HEK293 (cell line): ENCODE data around the gene CENPP.
A peak's percentile ranks its signal among the peaks of the same experiment; 100 is the strongest.

Experiments used
- CTCF ChIA-PET: fragments of 350-600 bp; formaldehyde crosslinking; extraction: SDS; loops from one replicate; lab custom pipeline; 2021; ENCODE audit warnings: antibody characterized with exemption; lab: Yijun Ruan, JAX
- POLR2A ChIA-PET: fragments of 300-600 bp; formaldehyde crosslinking; extraction: SDS; loops from one replicate; lab custom pipeline; 2020; ENCODE audit warnings: antibody characterized with exemption, inconsistent platforms; lab: Yijun Ruan, JAX
- H3K27ac ChIP-seq: fragments of 200-500 bp; sonication (Bioruptor generic); 2 replicates; pipeline ENCODE4 v1.5.1; 2014; ENCODE audit warnings: low read depth, low read length, control low read depth, inconsistent platforms; ENCODE audit errors: extremely low read depth
- H3K36me3 ChIP-seq, 2 experiments: fragments of 200-500 bp in 1 of 2; sonication (Bioruptor generic) in 1 of 2; 1 replicate in 1 of 2; 2 replicates in 1 of 2; pipeline ENCODE4 v1.5.1; 2014 to 2017; ENCODE audit warnings: inconsistent platforms in 2 of 2, low read length in 2 of 2; ENCODE audit not compliant: control insufficient read depth in 2 of 2, insufficient read depth in 1 of 2
- H3K4me1 ChIP-seq: fragments of 200-500 bp; sonication (Bioruptor generic); 2 replicates; pipeline ENCODE4 v1.5.1; 2014; ENCODE audit warnings: mild to moderate bottlenecking, low read length, inconsistent platforms; ENCODE audit not compliant: control insufficient read depth, insufficient read depth
- H3K4me3 ChIP-seq: 2 replicates; pipeline ENCODE4 v1.5.1; 2011; ENCODE audit warnings: low read depth, mild to moderate bottlenecking, control low read depth, low read length, moderate library complexity
- H3K9me3 ChIP-seq: fragments of 200-500 bp; sonication (Bioruptor generic); 2 replicates; pipeline ENCODE4 v1.5.1; 2014; ENCODE audit warnings: low read depth, low read length, inconsistent platforms; ENCODE audit not compliant: control insufficient read depth, insufficient read depth
- HOXA7 ChIP-seq: sonication (generic); formaldehyde crosslinking; IDR thresholded peaks from 2 replicates; pipeline ENCODE4 v1.8.1; 2022; ENCODE audit warnings: missing genetic modification reagents, borderline replicate concordance
- SCRT1 ChIP-seq: fragments of 450-650 bp; formaldehyde crosslinking; IDR thresholded peaks from 2 replicates; pipeline ENCODE4 v1.5.1; 2016; ENCODE audit warnings: missing biosample characterization, missing genetic modification characterization, borderline replicate concordance
- ZBTB48 ChIP-seq: fragments of 450-650 bp; formaldehyde crosslinking; IDR thresholded peaks from 2 replicates; pipeline ENCODE4 v1.5.1; 2016; ENCODE audit warnings: missing biosample characterization, missing genetic modification characterization
- ZIC2 ChIP-seq: fragments of 450-650 bp; formaldehyde crosslinking; IDR thresholded peaks from 2 replicates; pipeline ENCODE4 v1.5.1; 2016; ENCODE audit warnings: missing biosample characterization, missing genetic modification characterization
- ZNF10 ChIP-seq: fragments of 450-650 bp; formaldehyde crosslinking; IDR thresholded peaks from 2 replicates; pipeline ENCODE4 v1.5.1; 2017; ENCODE audit warnings: missing biosample characterization, missing genetic modification characterization
- ZNF140 ChIP-seq: fragments of 450-650 bp; formaldehyde crosslinking; IDR thresholded peaks from 2 replicates; pipeline ENCODE4 v1.5.1; 2016; ENCODE audit warnings: missing biosample characterization, missing genetic modification characterization
- ZNF335 ChIP-seq: fragments of 450-650 bp; formaldehyde crosslinking; conservative IDR thresholded peaks from 2 replicates; pipeline ENCODE4 v1.5.1; 2016; ENCODE audit warnings: missing biosample characterization, missing genetic modification characterization
- ZNF416 ChIP-seq: fragments of 450-650 bp; formaldehyde crosslinking; IDR thresholded peaks from 2 replicates; pipeline ENCODE4 v1.5.1; 2016; ENCODE audit warnings: missing biosample characterization, missing genetic modification characterization
- ZNF791 ChIP-seq: fragments of 450-650 bp; formaldehyde crosslinking; IDR thresholded peaks from 2 replicates; pipeline ENCODE4 v1.5.1; 2016; ENCODE audit warnings: missing biosample characterization, missing genetic modification characterization
- ZNF792 ChIP-seq: fragments of 450-650 bp; formaldehyde crosslinking; IDR thresholded peaks from 2 replicates; pipeline ENCODE4 v1.5.1; 2016; ENCODE audit warnings: missing biosample characterization, missing genetic modification characterization
- TF ChIP-seq, protein P1 (sequence below): fragments of 450-650 bp; formaldehyde crosslinking; IDR thresholded peaks from 2 replicates; pipeline ENCODE4 v1.5.1; 2016; ENCODE audit warnings: missing biosample characterization, missing genetic modification characterization
- TF ChIP-seq, protein P2 (sequence below): fragments of 450-650 bp; formaldehyde crosslinking; conservative IDR thresholded peaks from 2 replicates; pipeline ENCODE4 v1.5.1; 2016; ENCODE audit warnings: low read depth, missing biosample characterization, missing genetic modification characterization
- TF ChIP-seq, protein P3 (sequence below): fragments of 450-650 bp; formaldehyde crosslinking; IDR thresholded peaks from 2 replicates; pipeline ENCODE4 v1.5.1; 2016; ENCODE audit warnings: missing biosample characterization, missing genetic modification characterization, low read depth
- TF ChIP-seq, protein P4 (sequence below): fragments of 450-650 bp; formaldehyde crosslinking; IDR thresholded peaks from 2 replicates; pipeline ENCODE4 v1.5.1; 2016; ENCODE audit warnings: missing biosample characterization, missing genetic modification characterization

Gene CENPP

GRCh38 chr9:92294297-92294676 is 31.5 kb upstream of the CENPP start:
- H3K4me3 ChIP-seq: peak overlapping the region; percentile 98
- no peaks in the 10 kb centered on the region; the same call in 1 of the 2 replicates for H3K4me1 ChIP-seq
- H3K27ac ChIP-seq: peak overlapping the region; percentile 53
- no peaks in the 10 kb centered on the region for H3K9me3 ChIP-seq
- peaks cover 7 to 45% of the 10 kb centered on the region in 2 experiments for H3K36me3 ChIP-seq
- CTCF ChIA-PET: no interaction called here
- POLR2A ChIA-PET: no interaction called here
- TF ChIP-seq, protein P1, sequence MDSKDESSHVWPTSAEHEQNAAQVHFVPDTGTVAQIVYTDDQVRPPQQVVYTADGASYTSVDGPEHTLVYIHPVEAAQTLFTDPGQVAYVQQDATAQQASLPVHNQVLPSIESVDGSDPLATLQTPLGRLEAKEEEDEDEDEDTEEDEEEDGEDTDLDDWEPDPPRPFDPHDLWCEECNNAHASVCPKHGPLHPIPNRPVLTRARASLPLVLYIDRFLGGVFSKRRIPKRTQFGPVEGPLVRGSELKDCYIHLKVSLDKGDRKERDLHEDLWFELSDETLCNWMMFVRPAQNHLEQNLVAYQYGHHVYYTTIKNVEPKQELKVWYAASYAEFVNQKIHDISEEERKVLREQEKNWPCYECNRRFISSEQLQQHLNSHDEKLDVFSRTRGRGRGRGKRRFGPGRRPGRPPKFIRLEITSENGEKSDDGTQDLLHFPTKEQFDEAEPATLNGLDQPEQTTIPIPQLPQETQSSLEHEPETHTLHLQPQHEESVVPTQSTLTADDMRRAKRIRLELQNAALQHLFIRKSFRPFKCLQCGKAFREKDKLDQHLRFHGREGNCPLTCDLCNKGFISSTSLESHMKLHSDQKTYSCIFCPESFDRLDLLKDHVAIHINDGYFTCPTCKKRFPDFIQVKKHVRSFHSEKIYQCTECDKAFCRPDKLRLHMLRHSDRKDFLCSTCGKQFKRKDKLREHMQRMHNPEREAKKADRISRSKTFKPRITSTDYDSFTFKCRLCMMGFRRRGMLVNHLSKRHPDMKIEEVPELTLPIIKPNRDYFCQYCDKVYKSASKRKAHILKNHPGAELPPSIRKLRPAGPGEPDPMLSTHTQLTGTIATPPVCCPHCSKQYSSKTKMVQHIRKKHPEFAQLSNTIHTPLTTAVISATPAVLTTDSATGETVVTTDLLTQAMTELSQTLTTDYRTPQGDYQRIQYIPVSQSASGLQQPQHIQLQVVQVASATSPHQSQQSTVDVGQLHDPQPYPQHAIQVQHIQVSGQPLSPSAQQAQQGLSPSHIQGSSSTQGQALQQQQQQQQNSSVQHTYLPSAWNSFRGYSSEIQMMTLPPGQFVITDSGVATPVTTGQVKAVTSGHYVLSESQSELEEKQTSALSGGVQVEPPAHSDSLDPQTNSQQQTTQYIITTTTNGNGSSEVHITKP (tag by site-specific recombination): peak; percentile 46
- TF ChIP-seq ZNF140 (tag by site-specific recombination) (no peak), SCRT1 (no peak), ZNF335 (tag by site-specific recombination) (peak; percentile 61), ZNF416 (no peak), ZIC2 (tag by site-specific recombination) (no peak), ZBTB48 (no peak), ZNF792 (tag by site-specific recombination) (no peak), ZNF791 (tag by site-specific recombination) (no peak), HOXA7 (CRISPR knock-in tag) (no peak), ZNF10 (tag by site-specific recombination) (no peak)
- TF ChIP-seq, protein P2, sequence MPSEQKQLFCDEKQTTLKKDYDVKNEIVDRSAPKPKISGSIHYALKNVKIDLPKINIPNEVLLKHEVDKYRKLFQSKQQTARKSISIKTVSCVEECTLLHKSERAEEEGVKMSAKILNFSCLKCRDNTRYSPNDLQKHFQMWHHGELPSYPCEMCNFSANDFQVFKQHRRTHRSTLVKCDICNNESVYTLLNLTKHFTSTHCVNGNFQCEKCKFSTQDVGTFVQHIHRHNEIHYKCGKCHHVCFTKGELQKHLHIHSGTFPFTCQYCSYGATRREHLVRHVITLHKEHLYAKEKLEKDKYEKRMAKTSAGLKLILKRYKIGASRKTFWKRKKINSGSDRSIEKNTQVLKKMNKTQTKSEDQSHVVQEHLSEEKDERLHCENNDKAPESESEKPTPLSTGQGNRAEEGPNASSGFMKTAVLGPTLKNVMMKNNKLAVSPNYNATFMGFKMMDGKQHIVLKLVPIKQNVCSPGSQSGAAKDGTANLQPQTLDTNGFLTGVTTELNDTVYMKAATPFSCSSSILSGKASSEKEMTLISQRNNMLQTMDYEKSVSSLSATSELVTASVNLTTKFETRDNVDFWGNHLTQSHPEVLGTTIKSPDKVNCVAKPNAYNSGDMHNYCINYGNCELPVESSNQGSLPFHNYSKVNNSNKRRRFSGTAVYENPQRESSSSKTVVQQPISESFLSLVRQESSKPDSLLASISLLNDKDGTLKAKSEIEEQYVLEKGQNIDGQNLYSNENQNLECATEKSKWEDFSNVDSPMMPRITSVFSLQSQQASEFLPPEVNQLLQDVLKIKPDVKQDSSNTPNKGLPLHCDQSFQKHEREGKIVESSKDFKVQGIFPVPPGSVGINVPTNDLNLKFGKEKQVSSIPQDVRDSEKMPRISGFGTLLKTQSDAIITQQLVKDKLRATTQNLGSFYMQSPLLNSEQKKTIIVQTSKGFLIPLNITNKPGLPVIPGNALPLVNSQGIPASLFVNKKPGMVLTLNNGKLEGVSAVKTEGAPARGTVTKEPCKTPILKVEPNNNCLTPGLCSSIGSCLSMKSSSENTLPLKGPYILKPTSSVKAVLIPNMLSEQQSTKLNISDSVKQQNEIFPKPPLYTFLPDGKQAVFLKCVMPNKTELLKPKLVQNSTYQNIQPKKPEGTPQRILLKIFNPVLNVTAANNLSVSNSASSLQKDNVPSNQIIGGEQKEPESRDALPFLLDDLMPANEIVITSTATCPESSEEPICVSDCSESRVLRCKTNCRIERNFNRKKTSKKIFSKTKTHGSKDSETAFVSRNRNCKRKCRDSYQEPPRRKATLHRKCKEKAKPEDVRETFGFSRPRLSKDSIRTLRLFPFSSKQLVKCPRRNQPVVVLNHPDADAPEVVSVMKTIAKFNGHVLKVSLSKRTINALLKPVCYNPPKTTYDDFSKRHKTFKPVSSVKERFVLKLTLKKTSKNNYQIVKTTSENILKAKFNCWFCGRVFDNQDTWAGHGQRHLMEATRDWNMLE (tag by site-specific recombination): no peak
- TF ChIP-seq, protein P3, sequence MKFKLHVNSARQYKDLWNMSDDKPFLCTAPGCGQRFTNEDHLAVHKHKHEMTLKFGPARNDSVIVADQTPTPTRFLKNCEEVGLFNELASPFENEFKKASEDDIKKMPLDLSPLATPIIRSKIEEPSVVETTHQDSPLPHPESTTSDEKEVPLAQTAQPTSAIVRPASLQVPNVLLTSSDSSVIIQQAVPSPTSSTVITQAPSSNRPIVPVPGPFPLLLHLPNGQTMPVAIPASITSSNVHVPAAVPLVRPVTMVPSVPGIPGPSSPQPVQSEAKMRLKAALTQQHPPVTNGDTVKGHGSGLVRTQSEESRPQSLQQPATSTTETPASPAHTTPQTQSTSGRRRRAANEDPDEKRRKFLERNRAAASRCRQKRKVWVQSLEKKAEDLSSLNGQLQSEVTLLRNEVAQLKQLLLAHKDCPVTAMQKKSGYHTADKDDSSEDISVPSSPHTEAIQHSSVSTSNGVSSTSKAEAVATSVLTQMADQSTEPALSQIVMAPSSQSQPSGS (tag by site-specific recombination): no peak
- TF ChIP-seq, protein P4, sequence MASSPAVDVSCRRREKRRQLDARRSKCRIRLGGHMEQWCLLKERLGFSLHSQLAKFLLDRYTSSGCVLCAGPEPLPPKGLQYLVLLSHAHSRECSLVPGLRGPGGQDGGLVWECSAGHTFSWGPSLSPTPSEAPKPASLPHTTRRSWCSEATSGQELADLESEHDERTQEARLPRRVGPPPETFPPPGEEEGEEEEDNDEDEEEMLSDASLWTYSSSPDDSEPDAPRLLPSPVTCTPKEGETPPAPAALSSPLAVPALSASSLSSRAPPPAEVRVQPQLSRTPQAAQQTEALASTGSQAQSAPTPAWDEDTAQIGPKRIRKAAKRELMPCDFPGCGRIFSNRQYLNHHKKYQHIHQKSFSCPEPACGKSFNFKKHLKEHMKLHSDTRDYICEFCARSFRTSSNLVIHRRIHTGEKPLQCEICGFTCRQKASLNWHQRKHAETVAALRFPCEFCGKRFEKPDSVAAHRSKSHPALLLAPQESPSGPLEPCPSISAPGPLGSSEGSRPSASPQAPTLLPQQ (tag by site-specific recombination): no peak
